OCI-M1 (cell line): ENCODE data around the gene ROCK1.
A peak's percentile ranks its signal among the peaks of the same experiment; 100 is the strongest.
"Not testable (repeated sequence)": the region's sequence is repeated elsewhere in the genome, so short reads cannot be mapped to it uniquely, and the experiment has no call there.

ENCODE experiments used
- DNase-seq: peaks from one replicate; lab custom pipeline; 2025; lab: John Stamatoyannopoulos, UW

ROCK1 gene

GRCh38 chr18:21052385-21052784, 59.2 kb downstream of the ROCK1 start:
- DNase-seq = no peak

GRCh38 chr18:21051620-21052019, 60.0 kb downstream of the ROCK1 start:
- DNase-seq = no peak

- DNase-seq = no peak
Observed at GRCh38 chr18:21049306-21049705, 62.3 kb downstream of the ROCK1 start.

GRCh38 chr18:21047126-21047525, 64.5 kb downstream of the ROCK1 start:
- no peak for DNase-seq

GRCh38 chr18:21040466-21040865, 71.1 kb downstream of the ROCK1 start:
- peak; percentile 36 for DNase-seq

- no peak for DNase-seq
Observed at GRCh38 chr18:21038201-21038600, 73.4 kb downstream of the ROCK1 start.

GRCh38 chr18:21031845-21032244, 79.8 kb downstream of the ROCK1 start:
- no peak for DNase-seq

GRCh38 chr18:21018257-21018656, 93.4 kb downstream of the ROCK1 start:
- DNase-seq = not testable (repeated sequence)

GRCh38 chr18:21012308-21012707, 99.3 kb downstream of the ROCK1 start:
- no peak for DNase-seq

GRCh38 chr18:21004726-21005125, 106.9 kb downstream of the ROCK1 start:
- DNase-seq = peak; percentile 75

GRCh38 chr18:21000667-21001066, 110.9 kb downstream of the ROCK1 start:
- DNase-seq = no peak

- DNase-seq = no peak
Observed at GRCh38 chr18:20997371-20997770, 114.2 kb downstream of the ROCK1 start.

- DNase-seq = peak; percentile 39
Observed at GRCh38 chr18:20996418-20996817, 115.2 kb downstream of the ROCK1 start.

- no peak for DNase-seq
Observed at GRCh38 chr18:20988726-20989125, 122.9 kb downstream of the ROCK1 start.

- no peak for DNase-seq
Observed at GRCh38 chr18:20975077-20975476, 136.5 kb downstream of the ROCK1 start.

- peak; percentile 67 for DNase-seq
Observed at GRCh38 chr18:20971886-20972267, 139.7 kb downstream of the ROCK1 start.

GRCh38 chr18:20966795-20967194, 144.8 kb downstream of the ROCK1 start:
- DNase-seq = no peak

GRCh38 chr18:20963027-20963426, 148.6 kb downstream of the ROCK1 start:
- no peak for DNase-seq

GRCh38 chr18:20960735-20961134, 150.9 kb downstream of the ROCK1 start:
- DNase-seq = no peak

GRCh38 chr18:20950827-20951226, 160.8 kb downstream of the ROCK1 start:
- peak; percentile 62 for DNase-seq
